LNCaP clone FGC (cell line): ENCODE measurements around the gene CDK10.
A peak's percentile ranks its signal among the peaks of the same experiment; 100 is the strongest.
"Not testable (repeated sequence)": the region's sequence is repeated elsewhere in the genome, so short reads cannot be mapped to it uniquely, and the experiment has no call there.

Experiments
- DNase-seq: peaks from one replicate; pipeline ENCODE4 v3.0.0-alpha.2; 2011; ENCODE audit warnings: low read depth
- H3K4me3 ChIP-seq: 2 replicates; pipeline ENCODE4 v1.5.1; 2011; ENCODE audit warnings: mild to moderate bottlenecking, low read depth, low read length, control low read depth
- CTCF ChIP-seq: IDR thresholded peaks from 2 replicates; pipeline ENCODE4 v1.5.1; 2012; ENCODE audit warnings: mild to moderate bottlenecking; ENCODE audit not compliant: control insufficient read depth, insufficient read depth; ENCODE audit errors: extremely low read depth

The CDK10 gene

DNA sequence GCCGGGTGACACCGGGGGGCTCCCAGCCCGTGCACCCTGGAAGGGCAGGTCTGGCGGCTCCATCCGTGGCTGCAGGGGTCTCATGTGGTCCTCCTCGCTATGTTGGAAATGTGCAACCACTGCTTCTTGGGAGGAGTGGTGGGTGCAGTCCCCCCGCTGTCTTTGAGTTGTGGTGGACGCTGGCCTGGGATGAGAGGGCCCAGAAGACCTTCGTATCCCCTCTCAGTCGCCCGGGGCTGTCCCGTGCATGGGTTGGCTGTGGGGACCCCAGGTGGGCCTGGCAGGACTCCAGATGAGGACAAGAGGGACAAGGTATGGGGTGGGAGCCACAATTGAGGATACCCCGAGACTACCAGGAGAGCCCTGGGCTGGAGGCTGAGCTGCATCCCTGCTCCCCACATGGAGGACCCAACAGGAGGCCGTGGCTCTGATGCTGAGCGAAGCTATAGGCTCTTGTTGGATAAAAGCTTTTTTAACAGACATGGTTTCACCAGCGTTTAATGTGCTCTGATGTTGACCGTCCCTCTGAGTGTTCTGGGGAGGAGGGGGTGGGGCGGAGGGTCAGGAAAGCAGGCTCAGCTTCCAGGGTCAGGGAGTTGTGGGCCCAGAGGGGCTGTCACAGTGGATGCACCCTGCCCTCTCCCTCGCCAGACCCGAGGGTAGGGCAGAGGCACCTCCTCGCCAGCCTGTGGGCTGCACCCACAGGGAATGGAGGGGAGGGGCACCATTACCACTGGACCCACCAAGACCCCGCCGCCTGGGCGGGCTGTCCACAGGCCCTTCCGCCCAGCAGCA lies 9.6 kb downstream of the CDK10 start:
- H3K4me3 ChIP-seq, result no peak overlapping the region
- TF ChIP-seq CTCF, result no peak
- DNase-seq, result no peak

DNA sequence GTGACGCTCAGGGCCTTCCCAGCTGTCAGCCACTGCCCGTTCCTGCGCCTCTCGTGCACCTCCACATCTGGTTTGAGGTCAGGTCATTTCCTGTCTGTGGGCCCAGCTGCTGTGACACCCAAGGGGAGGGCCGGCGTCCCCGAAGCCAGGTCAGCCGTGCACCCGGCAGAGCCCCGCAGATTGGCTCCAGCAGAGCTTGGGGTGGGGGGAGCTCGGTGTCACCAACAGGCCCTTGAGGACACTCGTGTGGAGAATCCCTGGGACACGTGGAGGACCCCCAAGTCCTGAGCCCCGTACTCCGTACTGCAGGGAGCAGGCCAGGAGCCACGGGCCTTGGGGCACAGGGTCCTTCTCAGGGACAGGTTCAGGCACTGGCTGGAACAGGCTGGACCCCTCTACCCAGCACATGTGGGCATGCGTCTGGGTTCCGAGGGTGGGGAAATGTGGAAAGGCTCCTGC lies 10.2 kb downstream of the CDK10 start:
- H3K4me3 ChIP-seq, result no peak overlapping the region
- TF ChIP-seq CTCF, result no peak
- no peak for DNase-seq

- no peak for DNase-seq
- no peak overlapping the region for H3K4me3 ChIP-seq
- TF ChIP-seq CTCF, result no peak
Measured at GRCh38 chr16:89697161-89697615, 10.7 kb downstream of the CDK10 start.

DNA sequence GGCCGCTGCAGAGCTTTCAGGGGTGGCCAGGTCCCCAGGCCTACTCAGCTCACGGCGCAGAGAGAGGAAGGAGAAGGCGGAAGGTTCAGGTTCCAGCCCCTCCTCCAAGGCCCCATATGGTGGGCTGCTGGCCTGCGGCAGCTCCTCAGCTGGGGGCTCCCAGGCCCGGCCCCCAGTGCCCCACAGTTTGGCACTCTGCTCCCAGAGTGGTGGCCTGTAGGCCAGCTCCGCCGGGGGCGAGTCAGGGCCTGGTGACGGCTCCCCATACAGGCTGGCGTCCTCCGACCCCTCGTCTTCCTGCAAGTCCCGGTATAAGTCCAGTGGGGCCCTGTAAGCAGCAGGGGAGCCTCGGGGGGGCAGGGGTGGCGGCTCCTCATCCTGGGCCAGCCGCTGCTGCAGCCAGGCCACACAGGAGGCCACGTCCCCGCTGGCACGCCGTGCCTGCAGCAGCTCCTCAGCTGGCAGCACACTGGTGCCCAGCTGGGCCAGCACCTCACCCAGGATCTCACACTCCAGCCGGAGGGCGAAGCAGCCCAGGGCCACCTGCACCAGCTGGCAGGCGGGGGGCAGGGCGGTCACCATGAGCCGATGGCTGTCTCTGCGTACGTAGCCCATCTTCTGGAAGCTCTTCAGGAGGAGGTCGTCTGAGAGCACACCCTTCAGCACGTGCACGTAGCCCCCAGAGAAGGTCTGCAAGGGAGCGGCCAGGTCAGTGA lies 11.3 kb downstream of the CDK10 start:
- no peak for TF ChIP-seq CTCF
- no peak for DNase-seq
- no peak overlapping the region for H3K4me3 ChIP-seq

DNA sequence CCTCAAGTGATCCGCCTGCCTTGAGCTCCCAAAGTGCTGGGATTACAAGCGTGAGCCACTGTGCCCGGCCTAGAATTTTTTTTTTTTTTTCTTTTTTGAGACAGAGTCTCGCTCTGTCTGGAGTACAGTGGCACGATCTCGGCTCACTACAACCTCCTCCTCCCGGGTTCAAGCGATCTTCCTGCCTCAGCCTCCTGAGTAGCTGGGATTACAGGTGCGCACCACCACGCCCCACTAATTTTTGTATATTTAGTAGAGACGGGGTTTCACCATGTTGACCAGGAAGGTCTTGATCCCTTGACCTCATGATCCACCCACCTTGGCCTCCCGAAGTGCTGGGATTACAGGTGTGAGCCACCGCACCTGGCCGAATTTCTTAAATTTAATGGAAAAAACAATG lies 12.2 kb downstream of the CDK10 start:
- not testable (repeated sequence) for DNase-seq, H3K4me3 ChIP-seq

- H3K4me3 ChIP-seq, result peak overlapping the region; percentile 34
- not testable (repeated sequence) for DNase-seq
Measured at GRCh38 chr16:89699629-89700099, 13.2 kb downstream of the CDK10 start.

- peak; percentile 99 for DNase-seq
- peak; percentile 57 for TF ChIP-seq CTCF
- H3K4me3 ChIP-seq, result peak overlapping the region; percentile 71
Measured at GRCh38 chr16:89700100-89700648, 13.7 kb downstream of the CDK10 start.
